22Rv1 (cell line): ENCODE measurements around the gene MMP17.

ENCODE experiments used
- ZFX ChIP-seq: fragments of 450-650 bp; IDR thresholded peaks from 2 replicates; pipeline ENCODE4 v1.6.1; 2017; ENCODE audit warnings: antibody characterized with exemption, borderline replicate concordance
- TF ChIP-seq, protein P1 (sequence below): fragments of 450-650 bp; IDR thresholded peaks from 2 replicates; pipeline ENCODE4 v1.5.1; 2017; ENCODE audit warnings: mild to moderate bottlenecking

DNA sequence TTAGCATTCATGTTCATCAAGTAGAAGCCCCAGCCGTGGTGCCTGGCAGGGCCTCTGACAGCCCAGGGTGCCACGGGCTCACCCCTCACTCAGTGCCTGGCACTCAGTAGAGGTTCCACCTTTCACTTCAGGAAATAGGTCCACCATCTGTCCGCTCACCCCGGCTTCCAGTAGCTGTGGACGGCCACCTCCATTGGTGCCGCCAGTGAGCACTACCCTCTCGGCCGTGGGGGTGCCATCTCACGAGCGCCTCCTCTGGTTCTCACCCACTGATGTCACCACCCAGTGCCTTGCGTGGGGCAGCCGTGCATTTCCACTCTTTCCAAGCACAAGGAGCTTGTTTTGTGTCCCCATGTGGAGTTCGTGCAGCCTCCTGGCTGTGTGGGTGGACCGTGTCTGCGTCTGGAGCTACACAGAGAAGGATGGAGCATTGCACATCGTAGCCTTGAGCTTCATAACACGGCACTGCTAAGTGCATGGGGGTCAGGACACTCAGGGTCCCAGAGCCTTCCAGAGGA is 41.0 kb upstream of the MMP17 start:
- TF ChIP-seq, protein P1, sequence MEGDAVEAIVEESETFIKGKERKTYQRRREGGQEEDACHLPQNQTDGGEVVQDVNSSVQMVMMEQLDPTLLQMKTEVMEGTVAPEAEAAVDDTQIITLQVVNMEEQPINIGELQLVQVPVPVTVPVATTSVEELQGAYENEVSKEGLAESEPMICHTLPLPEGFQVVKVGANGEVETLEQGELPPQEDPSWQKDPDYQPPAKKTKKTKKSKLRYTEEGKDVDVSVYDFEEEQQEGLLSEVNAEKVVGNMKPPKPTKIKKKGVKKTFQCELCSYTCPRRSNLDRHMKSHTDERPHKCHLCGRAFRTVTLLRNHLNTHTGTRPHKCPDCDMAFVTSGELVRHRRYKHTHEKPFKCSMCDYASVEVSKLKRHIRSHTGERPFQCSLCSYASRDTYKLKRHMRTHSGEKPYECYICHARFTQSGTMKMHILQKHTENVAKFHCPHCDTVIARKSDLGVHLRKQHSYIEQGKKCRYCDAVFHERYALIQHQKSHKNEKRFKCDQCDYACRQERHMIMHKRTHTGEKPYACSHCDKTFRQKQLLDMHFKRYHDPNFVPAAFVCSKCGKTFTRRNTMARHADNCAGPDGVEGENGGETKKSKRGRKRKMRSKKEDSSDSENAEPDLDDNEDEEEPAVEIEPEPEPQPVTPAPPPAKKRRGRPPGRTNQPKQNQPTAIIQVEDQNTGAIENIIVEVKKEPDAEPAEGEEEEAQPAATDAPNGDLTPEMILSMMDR, result no peak
- TF ChIP-seq ZFX, result no peak
